GM21529 (cell line): Measurements from ENCODE around the gene KCNN3.

ENCODE experiments used
- ATAC-seq: cut with Tn5 transposase; IDR thresholded peaks from one replicate; pipeline ENCODE4 v1.9.1; 2021; ENCODE audit not compliant: unreplicated experiment

The KCNN3 gene

DNA sequence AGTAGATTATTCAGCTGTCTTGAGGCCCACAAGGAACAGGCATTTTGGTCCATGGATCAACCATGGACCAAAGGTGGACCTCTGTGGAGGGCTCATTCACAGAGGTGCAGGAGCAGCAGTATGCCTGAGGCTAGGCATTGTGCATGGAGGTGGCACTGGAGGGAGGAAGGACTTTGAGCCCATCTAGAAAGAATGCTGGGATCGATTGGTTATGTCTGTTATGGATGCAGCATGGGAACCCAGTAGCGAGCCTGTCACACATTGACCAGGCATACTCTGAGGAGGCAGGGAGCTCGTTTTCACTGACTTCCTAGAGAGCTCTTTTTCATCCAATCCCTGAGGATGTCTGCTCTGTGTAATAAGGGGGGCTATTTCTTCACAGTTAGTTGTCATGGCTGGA, 75.5 kb downstream of the KCNN3 start:
- no peak for ATAC-seq

DNA sequence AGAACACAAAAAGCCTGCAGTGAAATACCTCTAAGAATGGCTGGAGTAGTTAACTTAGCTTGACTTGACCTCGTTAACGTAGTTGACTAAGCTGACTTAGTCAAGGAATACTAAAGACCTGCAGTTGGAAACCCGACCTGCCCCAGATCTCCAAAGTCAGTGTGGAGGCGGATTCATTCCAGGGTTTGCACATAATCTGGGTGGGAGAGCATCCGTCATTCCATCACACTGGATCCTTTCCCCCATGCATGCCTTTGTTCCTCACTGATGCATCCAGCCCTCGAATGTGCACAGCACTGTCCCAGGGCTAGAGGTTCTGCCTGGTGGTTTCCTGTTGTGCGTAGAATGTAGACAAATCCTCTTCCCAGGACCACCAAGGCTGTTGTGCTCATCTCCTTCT, 76.4 kb downstream of the KCNN3 start:
- no peak for ATAC-seq

DNA sequence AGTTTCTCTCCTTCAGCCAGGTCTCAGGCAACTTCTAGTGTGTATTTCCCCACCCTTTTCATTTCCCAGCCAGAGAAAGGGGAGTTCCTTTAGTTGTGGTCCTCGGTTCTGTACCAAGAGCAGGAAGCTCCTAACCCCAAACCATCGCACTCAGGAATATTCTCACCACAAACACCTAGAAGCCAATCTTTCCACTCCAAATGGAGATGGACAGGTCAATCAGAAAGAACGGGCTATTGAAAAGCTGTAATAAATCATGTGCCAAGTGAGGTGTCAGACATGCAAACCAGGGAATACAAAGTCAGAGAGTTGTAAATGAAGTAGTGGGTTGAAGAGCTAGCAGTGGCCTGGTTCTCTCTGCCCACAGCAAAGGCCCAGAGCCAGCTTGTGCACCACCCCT, 77.2 kb downstream of the KCNN3 start:
- no peak for ATAC-seq

DNA sequence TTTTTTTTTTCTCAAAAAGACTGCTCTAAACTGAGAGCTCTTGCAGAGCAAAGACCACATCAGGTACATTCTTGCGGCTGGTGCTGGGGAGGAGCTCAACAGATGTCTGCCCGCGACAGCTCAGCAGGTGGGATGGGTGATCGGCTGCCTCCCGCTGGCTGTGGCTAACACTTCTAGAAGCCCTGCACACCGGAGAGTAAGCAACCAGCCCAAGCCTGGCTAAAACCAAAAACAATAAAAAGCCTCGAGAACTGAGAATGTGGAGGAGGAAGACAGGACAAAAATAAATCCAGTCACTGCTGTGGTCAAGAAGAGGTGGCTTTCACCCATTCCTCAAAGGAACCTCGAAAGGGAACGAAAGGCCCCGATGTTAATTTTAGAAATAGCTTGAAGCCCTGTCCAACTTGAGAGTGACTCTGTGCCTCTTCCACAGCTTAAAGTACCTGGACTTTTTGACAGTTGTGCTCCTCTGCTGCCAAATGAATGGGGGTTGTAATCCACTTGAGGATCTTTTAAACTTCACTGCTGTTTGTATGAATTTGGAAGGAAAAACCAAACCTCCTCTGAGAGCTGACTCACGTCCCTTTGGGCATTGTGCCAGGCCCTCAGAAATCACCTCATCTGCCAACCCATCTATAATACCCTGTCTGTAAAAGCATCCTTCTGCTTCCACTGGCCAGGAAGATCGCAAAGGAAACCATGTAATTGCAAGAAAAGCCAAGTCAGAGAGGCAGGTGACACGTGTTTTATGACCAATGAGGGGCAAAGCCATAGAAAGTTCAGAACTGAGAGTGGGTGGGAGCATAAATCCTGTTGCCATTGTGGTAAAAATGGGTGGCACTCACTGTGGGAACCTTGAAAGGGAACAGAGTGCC, 78.6 kb downstream of the KCNN3 start:
- ATAC-seq, result peak; percentile 93

DNA sequence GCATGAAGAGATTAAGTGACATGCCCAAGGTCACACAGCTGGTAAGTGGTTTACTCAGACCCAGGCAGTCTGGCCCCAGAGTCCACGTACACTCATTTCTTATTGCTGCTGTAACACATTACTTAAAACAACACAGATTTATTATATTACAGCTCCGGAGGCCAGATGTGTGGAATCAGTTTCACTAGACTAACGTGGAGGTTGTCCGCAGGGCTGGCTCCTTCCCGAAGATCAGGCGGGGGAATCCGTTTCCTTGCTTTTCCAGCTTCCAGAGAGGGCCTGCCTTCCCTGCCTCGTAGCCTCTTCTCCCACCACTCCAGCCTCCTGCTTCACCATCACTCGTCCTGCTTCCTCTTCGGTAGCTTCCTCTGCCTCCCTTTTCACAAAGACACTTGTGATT, 81.2 kb downstream of the KCNN3 start:
- no peak for ATAC-seq

DNA sequence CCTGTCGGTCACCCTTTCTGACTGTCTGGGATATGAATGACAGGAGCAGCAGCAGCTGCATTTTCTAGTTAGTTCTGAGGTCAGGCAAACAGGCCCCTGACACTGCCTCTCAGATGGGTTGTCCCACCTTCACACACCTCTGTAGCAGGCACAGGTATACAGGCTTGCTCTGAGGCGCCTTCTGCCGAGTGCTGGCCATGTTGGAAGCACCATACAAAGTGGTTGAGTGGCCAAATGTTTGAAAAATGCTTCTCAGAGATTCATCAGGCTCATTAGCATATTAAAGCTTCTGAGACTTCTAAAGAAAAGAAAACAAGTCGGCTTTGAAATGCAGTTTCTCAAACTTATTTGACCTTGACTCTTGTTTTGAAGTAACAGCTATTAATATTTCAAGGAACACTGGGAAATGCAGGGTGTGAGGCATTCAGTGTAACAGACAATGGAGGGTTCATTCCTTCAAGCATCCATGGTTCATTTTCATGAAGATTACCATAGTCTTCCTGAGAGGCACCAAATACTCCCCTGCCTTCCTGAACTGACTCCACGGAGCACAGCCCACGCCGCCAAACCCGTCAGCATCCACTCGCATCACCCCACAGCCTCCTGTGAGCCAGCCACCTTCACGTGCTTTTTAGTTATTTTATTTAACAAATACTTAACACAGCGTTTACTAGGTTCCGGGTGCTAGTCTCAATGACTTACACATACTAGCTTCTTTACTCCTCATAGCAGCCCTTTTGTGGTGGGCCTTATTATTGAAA, 81.8 kb downstream of the KCNN3 start:
- no peak for ATAC-seq

DNA sequence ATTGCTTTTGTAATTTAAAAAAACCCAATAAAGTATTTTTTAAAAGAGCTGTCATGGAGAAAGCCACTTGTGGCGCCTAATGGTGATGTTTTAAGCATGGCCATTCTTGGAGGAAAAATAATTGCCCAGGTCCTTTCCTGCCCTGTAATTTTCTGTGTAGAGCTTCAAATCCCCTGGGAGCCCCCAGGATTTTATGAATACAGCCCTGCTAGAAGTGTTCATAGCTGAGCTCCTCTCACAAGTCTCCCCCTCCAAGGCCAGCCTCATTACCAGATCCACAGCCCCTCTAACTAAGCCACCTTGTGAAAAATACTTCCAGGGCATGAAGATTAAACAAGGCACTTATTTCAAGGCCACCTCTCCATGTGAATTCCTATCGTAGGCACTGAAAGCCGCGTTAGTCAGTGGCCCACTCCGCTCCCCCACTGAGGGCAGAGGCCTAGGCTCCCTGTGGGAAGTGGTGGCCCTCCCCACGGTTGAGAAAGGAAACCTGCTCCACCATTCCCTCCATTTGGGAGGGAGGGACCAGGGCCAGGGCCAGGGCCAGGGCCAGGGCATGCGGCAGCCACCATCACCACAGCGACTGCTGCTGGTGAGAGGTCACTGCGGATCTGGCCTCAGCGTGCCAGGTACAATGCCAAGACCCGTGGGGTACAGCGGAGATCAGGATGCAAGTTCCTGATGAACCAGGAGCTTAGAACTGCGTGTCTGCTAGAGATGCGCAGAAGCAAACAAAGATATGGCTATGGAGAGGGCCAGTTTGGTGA, 83.1 kb downstream of the KCNN3 start:
- ATAC-seq, result no peak

DNA sequence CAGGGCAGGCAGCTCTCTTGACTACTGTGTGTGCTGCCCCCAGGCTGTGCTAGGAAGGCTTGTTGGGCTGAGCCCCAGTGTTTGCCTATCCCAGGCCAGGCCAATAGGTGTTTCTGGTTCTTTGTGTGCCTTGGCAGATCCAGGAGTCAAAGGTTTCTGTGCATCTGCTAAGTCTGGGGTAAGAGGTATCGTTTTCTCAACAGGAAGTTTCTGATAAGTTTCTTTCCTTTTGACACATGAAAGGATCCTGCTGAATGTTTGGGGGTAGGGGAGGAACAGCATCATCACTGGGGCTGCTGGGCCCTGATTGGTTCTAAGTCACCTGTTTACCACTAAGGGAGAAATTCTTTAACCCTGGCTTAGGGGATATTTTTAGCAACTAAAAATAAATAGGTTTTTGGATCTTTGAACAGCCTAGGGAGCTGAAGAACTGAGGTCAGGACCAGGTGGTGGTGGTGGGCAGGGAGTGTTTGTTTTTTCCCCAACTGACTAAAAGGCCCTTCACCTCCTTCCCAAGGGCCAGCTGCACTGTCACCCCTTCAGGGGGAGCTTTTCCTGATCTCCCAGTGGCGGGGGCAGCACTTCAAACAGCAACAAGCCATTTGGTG, 85.1 kb downstream of the KCNN3 start:
- peak; percentile 90 for ATAC-seq

DNA sequence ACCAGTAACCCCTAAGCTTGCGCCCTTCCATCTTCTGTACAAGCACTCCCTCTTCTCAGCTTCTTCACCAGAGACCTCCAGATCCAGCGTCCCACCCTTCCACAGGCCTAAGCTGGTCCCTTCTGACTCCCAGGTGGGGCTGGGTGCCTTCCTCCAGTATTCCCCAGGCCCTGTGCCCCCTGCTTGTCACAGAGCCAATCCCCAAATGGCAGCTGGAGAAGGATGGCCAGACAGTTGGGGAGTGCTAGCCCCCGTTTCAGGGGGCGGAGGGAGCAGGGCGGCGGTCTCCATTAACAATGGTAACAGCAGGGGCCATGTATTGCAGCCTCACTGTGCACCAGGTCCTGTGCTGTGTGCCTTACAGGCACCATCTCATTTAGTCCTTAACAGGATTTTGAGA, 85.7 kb downstream of the KCNN3 start:
- no peak for ATAC-seq

DNA sequence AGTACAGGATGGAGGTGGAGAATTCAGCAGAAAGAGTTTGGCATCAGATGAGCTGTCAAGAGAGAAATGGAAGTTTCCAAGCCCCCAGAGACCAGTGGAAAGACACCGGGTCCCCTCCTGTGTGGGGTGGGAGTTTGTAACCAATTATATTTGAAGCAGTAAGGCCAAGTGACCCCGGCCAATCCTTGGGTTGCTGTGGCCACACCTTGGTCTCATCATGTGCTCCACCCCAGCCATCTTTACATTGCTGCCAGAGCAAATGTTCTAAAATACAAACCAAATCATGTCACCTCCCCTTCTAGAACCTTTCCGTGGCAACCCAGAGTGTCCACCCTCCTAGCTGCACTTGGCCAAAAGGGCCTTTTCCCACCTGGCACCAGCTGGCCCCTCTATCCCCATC, 86.1 kb downstream of the KCNN3 start:
- ATAC-seq, result no peak

DNA sequence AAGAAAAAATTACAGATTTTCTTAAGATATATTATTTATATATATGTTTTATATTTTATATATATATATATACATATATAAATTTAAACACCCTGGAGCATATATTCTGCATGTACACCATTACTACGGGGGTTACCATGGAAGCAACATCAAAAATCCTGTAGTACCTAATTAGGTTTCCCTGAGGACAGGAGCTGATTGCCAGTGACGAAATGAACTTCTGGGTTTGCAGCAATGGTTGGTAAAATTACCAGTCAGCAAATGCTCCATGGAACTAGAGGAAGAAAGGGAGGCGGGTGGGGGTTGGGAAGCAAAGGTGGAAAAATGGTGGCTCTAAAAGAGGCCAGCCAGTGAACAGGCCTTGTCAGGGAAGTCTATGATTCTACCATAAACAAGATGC, 89.5 kb downstream of the KCNN3 start:
- ATAC-seq, result no peak

DNA sequence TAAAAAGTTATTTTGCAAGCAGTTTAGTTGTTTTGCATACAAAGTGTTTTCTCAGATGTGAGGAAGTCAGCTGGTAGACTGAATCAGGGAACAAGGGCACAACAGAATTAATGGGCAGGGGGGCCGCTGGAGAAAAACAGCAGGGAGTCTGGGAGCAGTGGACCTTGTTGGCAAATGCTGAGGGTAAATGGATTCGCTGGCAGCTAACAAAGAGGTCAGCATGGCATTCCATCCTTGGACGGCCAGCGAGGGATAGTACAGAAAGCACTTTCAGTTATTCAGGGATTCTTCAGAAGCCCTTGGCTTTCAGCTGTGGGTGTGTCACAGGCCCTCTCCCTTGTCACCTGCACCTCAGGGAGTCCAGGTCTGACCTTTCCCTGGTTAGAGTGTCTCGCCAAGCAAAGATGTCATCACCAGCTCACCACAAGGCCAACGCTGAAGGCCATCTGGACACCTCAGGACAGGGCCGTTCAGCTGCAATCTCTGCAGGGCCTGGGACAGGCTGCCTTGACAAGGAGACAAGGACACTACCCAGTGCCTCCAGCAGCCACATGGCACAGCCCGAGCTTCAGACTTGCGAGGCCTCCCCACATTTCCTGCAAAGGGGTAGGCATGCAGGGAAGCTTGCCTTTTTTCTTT, 90.4 kb downstream of the KCNN3 start:
- no peak for ATAC-seq

DNA sequence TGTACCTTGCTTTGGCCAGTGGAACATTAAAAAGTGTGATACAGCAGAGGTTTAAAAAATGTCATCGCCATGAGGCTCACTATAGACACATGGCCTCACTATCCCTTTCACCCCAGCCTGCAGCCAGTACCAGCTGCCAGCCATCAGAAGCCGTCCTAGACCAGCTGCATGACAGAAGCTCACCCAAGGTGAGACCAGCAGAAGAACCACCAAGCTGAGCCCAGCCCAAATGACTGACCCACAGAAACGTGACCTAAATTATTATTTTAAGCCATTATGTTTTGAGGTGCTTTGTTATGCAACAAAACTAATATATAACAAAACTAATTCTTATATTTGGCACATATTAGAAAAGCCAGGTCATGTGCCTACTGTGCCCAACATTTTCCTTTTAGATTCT, 91.1 kb downstream of the KCNN3 start:
- no peak for ATAC-seq

DNA sequence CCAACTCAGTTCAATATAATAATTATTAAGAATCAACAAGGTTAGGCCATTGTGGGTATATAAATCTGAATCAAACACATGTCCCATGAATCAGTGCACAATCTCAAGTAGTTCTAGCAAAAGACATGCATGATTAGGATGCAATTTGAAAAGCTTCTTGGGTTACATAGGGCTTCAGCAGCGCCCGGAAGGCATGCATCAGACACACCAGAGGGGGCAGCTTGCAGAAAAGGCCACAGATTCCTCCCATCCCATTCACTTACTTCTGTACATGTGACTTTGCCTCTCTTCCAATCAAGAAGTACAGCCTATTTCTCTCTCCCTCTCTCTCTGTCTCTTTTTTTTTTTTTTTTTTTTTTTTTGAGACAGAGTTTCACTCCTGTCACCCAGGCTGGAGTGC, 91.8 kb downstream of the KCNN3 start:
- ATAC-seq, result no peak

DNA sequence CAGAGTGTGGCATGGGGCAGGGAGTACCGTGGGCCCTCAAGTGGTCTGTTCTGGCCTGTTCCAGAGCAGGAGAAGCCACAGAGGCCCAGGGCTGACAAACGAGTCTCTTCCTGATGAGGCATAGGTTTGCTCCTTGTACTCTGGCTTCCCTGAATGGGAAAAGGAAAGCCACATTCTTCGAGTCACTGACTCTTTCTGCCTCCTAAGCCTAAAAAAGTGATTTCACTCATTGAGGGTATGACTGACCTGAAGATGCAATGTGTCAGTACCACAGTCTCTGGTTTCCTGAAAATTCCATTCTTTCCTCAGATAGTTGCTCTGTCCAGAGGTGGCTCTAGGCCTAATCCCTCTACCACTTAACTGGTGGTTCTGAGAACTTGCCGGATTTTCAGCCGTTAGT, 92.3 kb downstream of the KCNN3 start:
- ATAC-seq, result no peak

DNA sequence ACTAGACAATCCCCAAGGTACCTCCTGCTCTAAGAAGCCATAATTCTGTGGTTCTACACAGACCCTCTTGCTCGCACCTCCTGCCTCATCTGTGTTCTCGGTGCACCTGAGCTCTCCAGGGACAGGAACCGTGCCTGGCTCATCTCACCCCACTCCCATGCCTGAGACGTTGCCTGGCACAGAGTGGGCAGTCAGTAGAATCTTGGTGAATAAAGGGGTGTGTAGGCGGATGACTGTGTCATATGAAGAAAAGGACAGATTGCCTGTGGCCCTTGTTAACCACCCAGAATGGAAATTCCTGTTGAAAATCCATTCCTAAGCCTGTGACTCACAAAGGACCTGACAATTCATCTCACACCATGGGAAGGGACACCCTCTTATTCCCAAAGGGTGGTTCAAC, 92.9 kb downstream of the KCNN3 start:
- ATAC-seq, result no peak

DNA sequence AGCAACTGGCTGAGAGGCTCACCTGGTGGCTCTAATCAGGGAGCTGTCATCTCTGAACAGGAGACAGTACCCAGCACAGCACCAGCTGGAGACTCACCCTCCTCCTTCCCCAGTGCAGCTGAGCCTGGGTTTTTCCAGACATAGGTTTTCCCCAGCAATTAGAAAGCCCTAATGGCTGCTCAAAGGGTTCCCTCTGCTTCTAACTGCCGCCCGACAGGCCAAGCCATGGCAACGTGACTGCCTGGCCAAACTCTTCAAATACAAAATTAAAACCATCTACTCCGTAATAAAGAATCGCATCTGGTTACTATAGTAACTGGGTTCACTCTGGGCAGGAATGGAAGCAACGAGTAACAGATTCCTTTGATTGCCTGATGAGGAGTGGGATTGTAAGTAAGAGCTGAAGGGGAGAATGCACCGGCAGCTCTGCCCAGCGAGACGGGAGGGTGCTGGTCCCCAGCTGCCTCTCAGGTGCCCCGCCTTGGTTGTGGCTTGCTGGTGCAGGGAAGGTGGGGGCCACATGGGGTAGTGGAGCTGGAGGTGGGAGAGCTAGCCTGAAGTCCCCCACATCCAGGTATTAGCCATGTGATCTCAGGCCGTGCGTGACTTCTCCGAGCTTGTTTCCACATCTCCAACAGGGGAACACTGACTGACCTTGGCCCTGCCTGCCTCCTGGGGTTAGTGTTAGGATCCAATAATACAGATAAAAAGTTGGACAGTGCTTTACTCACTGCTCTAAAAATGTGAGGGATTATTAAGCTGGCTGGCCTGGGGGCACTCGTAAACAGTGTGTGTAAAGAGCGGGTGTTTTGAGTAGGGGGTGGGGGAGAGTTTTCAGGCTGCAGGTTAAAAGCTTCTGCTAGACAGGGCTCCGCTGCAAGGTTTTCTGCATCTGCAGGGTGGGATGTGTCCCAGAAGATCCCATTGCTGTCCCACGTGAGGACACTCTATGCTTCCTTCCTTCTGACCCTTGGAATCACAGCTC, 94.2 kb downstream of the KCNN3 start:
- no peak for ATAC-seq

DNA sequence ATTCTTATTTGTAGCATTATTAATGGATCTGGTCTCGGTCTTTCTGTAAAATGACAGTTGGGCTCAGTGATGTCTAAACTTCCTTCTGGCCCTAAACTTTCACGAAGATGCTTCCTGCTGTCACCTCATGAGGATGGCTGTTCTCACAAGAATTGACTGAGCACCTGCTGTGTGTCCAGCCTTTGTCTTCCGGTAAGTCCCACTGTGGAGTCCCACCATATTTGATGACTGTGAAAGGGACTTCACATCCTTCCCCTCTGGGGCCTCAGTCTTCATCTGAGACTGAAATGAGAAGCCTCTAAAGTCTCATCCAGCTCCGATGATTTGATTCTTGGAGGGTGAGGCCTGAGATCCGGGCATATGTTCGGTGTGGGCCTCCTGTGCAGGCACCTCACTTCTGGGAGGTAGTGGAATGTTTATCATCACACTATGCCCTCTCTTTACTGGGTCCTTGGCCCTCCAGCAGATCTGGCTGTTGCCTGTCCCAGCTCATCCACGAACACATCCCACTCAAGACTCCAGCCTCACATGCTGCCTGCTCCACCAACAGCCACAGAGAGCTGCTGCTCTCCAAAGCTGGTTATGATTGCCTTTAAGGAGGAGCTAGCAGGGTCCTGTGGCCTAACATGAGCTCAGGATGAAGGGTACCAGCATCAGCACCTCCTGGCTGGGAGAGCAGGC, 95.8 kb downstream of the KCNN3 start:
- ATAC-seq, result no peak

DNA sequence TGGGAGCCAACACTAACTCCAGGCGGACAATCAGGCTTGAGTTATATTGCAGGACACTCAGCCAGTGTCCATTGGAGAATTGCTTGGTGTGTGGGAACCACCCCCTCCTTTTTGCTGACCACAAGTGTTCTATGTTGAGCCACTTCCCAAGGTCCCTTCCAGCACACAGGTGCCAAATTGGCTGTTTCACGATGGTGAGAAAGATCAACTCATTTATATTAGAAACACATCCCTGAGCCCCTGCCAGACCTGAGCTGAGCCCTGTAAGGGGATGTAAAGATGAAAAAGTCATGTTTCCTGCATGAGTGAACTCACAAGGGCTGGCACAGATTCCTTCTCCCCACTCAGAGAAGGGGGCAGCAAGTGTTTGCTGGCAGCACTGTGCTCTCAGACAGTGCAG, 96.5 kb downstream of the KCNN3 start:
- no peak for ATAC-seq
